B cell (primary cell): ENCODE results near the gene HNRNPH2. TPM values are rescaled to one million over a fixed set of nuclear protein-coding genes. Genes with fewer than 3 reads are reported as not detected.

Experiments
- ATAC-seq: fragments of 200-7000 bp; cut with Tn5 transposase; one replicate; pipeline ENCODE4 v1.10.0; 2021; ENCODE audit warnings: low read depth, mild to moderate bottlenecking, moderate number of reproducible peaks, moderate library complexity
- CTCF ChIA-PET: fragments of 350-600 bp; sonication (Branson Sonifier 250); formaldehyde crosslinking; loops from one replicate; lab custom pipeline; 2021; ENCODE audit warnings: antibody characterized with exemption, inconsistent platforms; lab: Charles Lee
- POLR2A ChIA-PET: fragments of 350-600 bp; sonication (Branson Sonifier 250); formaldehyde crosslinking; loops from one replicate; lab custom pipeline; 2021; ENCODE audit warnings: antibody characterized with exemption; lab: Charles Lee
- DNase-seq: peaks from one replicate; pipeline ENCODE4 v3.0.0; 2013
- H2AFZ ChIP-seq: 2 replicates; pipeline ENCODE4 v1.6.1; 2012; ENCODE audit warnings: mild to moderate bottlenecking, low read depth, low read length; ENCODE audit not compliant: insufficient read depth, poor library complexity, severe bottlenecking
- H3K27ac ChIP-seq, 2 donors: 1 replicate in 1 of 2; 2 replicates in 1 of 2; pipeline ENCODE4 v1.5.1; 2012 to 2013; ENCODE audit warnings: low read length in 2 of 2, mild to moderate bottlenecking in 2 of 2, moderate library complexity in 1 of 2
- H3K27me3 ChIP-seq, 4 experiments: fragments of 200-600 bp in 1 of 4; sonication (generic) in 1 of 4; replicated peaks in 1 of 4; 1 replicate in 2 of 4; 2 replicates in 2 of 4; pipeline versions ENCODE4 v1.6.1 to v1.7.0; 2013 to 2016; ENCODE audit warnings: low read length in 3 of 4, mild to moderate bottlenecking in 2 of 4, mixed read lengths in 1 of 4, moderate library complexity in 1 of 4; ENCODE audit not compliant: insufficient read depth in 4 of 4, control insufficient read depth in 3 of 4; ENCODE audit errors: control extremely low read depth in 1 of 4
- H3K36me3 ChIP-seq, 2 experiments: replicated peaks in 1 of 2; 1 replicate in 1 of 2; 2 replicates in 1 of 2; pipeline versions ENCODE4 v1.6.1 to v1.7.1; 2013; ENCODE audit warnings: low read length in 1 of 2; ENCODE audit not compliant: insufficient read depth in 2 of 2, control insufficient read depth in 1 of 2; ENCODE audit errors: control extremely low read depth in 1 of 2, extremely low read depth in 1 of 2
- H3K4me1 ChIP-seq, 2 donors: fragments of 200-600 bp in 1 of 2; sonication (generic) in 1 of 2; 1 replicate in 1 of 2; 2 replicates in 1 of 2; pipeline versions ENCODE4 v1.5.1 to v1.6.1; 2013 to 2017; ENCODE audit warnings: low read length in 2 of 2; ENCODE audit not compliant: control insufficient read depth in 2 of 2, insufficient read depth in 2 of 2
- H3K4me2 ChIP-seq: replicated peaks from 2 replicates; pipeline ENCODE3; 2012; ENCODE audit warnings: mild to moderate bottlenecking, low read depth, low read length; ENCODE audit not compliant: poor library complexity, severe bottlenecking
- H3K4me3 ChIP-seq, 5 experiments: fragments of 200-600 bp in 1 of 5; sonication (generic) in 1 of 5; 1 replicate in 3 of 5; 2 replicates in 2 of 5; pipeline versions ENCODE4 v1.5.1 to v1.7.0; 2011 to 2016; ENCODE audit warnings: low read length in 4 of 5, mild to moderate bottlenecking in 4 of 5, low read depth in 2 of 5, control low read depth in 1 of 5, moderate library complexity in 1 of 5; ENCODE audit not compliant: insufficient read depth in 1 of 5; ENCODE audit errors: control extremely low read depth in 1 of 5, extremely low read depth in 1 of 5
- H3K79me2 ChIP-seq: fragments of 200-600 bp; sonication (generic); one replicate; pipeline ENCODE4 v1.6.0; 2016; ENCODE audit warnings: low read length; ENCODE audit not compliant: control insufficient read depth, insufficient read depth
- H3K9ac ChIP-seq: fragments of 200-600 bp; sonication (generic); 2 replicates; pipeline ENCODE4 v1.6.1; 2017; ENCODE audit warnings: mild to moderate bottlenecking, low read length, moderate library complexity
- H3K9me3 ChIP-seq, 3 donors: one replicate each; pipeline versions ENCODE4 v1.6.1 to v1.7.1; 2013; ENCODE audit warnings: low read length in 2 of 3; ENCODE audit not compliant: control insufficient read depth in 2 of 3, insufficient read depth in 1 of 3; ENCODE audit errors: control extremely low read depth in 1 of 3
- H4K20me1 ChIP-seq: 2 replicates; pipeline ENCODE4 v1.6.0; 2012; ENCODE audit warnings: mild to moderate bottlenecking, low read length; ENCODE audit not compliant: insufficient read depth, control insufficient read depth, poor library complexity, severe bottlenecking
- H3K27ac Mint-ChIP-seq: one replicate; pipeline ENCODE4 v1.8.0; 2021; ENCODE audit warnings: mixed read lengths
- H3K27me3 Mint-ChIP-seq: one replicate; pipeline ENCODE4 v1.8.0; 2021; ENCODE audit warnings: mixed read lengths
- H3K4me1 Mint-ChIP-seq: one replicate; pipeline ENCODE4 v1.8.0; 2021; ENCODE audit warnings: mixed read lengths
- H3K4me3 Mint-ChIP-seq: one replicate; pipeline ENCODE4 v1.8.0; 2021; ENCODE audit warnings: mixed read lengths
- H3K9me3 Mint-ChIP-seq: one replicate; pipeline ENCODE4 v1.8.0; 2022; ENCODE audit warnings: mixed read lengths; ENCODE audit not compliant: insufficient read depth
- EZH2 ChIP-seq: IDR thresholded peaks from 2 replicates; pipeline ENCODE4 v1.6.1; 2012; ENCODE audit warnings: borderline replicate concordance, low read depth, mild to moderate bottlenecking, moderate library complexity, low read length; ENCODE audit not compliant: insufficient read depth, poor library complexity, severe bottlenecking
- WGBS: methylation state at CpG from one replicate; pipeline ENCODE4 v1.1.5; 2013; ENCODE audit warnings: missing lambda C conversion rate; ENCODE audit not compliant: insufficient coverage; 5-methylcytosine and 5-hydroxymethylcytosine counted together
- intact Hi-C: fragments of 100-400 bp; cut with micrococcal nuclease; formaldehyde crosslinking; loops from one replicate; pipeline ENCODE4 v1.10.0; 2022
- polyA plus RNA-seq: library from polyadenylated mRNA; depleted of rRNA; stranded (reverse); fragments of >200 nt; gene quantifications from 2 replicates; pipeline ENCODE4 v1.2.3, GENCODE V29; 2012
- total RNA-seq, 2 donors: library from RNA; stranded (reverse); fragments of 120-200 nt in 1 of 2; gene quantifications; 1 replicate in 1 of 2; 2 replicates in 1 of 2; pipeline versions ENCODE4 v1.2.3 to v1.2.4, GENCODE V29; 2013 to 2022
- TF ChIP-seq, protein P1 (sequence below): fragments of 200-600 bp; IDR thresholded peaks from one replicate; pipeline ENCODE4 v1.8.0; 2022; ENCODE audit warnings: antibody characterized with exemption, mild to moderate bottlenecking

Gene HNRNPH2
- total and polyA plus RNA-seq, 2 donors (not counting 1 experiment from before 2014, with no cell fraction given), result 9.2 to 57.1 TPM

DNA sequence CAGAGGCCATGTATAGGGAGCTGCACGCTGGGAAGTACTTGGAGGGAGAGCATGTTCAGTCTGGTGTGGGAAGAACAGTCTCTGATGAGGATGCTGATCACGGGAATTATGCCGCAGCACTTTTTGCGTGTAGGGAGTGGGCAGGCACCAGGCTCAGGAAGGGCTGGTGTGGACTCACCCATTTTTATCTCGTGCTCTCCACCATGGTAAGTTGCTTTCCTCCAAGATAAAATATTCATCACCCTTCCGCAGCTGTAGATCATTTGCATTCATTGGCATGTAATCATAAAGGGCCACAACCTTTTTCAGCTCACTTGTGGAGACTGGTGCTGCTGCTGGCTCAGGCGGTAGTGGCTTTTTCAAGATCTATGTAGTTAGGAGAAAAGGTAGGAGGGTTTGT, 47.6 kb upstream of the HNRNPH2 start:
- Histone ChIP-seq H3K79me2 (peaks cover 31% of the 10 kb centered on the region), H3K4me1 (peaks cover 12 to 20% of the 10 kb centered on the region in 2 donors), H3K4me2 (no peak overlapping the region), H3K9me3 (no peaks in the 10 kb centered on the region), H3K9ac (no peak overlapping the region), H2AFZ (no peak overlapping the region), H4K20me1 (peaks cover 7% of the 10 kb centered on the region), H3K27ac (no peak overlapping the region), H3K36me3 (peaks cover 8 to 63% of the 10 kb centered on the region in 2 experiments), H3K4me3 (no peak overlapping the region), H3K27me3 (no peaks in the 10 kb centered on the region)
- DNase-seq (no peak), ATAC-seq (no peak)
- no peak for TF ChIP-seq EZH2
- TF ChIP-seq, protein P1, sequence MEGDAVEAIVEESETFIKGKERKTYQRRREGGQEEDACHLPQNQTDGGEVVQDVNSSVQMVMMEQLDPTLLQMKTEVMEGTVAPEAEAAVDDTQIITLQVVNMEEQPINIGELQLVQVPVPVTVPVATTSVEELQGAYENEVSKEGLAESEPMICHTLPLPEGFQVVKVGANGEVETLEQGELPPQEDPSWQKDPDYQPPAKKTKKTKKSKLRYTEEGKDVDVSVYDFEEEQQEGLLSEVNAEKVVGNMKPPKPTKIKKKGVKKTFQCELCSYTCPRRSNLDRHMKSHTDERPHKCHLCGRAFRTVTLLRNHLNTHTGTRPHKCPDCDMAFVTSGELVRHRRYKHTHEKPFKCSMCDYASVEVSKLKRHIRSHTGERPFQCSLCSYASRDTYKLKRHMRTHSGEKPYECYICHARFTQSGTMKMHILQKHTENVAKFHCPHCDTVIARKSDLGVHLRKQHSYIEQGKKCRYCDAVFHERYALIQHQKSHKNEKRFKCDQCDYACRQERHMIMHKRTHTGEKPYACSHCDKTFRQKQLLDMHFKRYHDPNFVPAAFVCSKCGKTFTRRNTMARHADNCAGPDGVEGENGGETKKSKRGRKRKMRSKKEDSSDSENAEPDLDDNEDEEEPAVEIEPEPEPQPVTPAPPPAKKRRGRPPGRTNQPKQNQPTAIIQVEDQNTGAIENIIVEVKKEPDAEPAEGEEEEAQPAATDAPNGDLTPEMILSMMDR, result no peak
- CTCF ChIA-PET, result no interaction called here
- Mint-ChIP-seq H3K27ac (no peak overlapping the region), H3K4me3 (no peak overlapping the region), H3K9me3 (no peaks in the 10 kb centered on the region), H3K4me1 (peaks cover 23% of the 10 kb centered on the region), H3K27me3 (no peaks in the 10 kb centered on the region)
- WGBS, result 83% methylated on average over 2 of the region's 7 CpGs
- intact Hi-C loops, result no loop called here
- POLR2A ChIA-PET, result no interaction called here

DNA sequence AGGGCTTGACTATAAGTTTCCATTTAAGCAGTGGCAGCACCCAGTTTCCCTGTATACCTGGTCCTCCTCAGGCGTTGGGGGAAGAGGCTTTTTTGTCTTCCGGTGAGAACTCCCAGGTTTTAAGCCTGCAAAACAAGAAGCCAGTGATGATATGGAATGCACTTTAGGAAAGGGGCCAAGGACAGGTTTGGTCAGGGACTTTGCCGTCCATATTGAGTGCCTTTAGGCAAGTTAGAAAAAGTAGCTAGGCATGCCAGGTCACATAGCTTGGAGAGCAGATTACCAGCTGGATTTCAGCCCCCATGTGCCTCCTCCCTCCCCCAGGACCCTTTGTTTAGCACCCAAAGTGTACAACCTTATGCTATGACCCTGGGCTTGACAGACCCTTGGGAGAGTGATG, 45.9 kb upstream of the HNRNPH2 start:
- ChIA-PET CTCF (no interaction called here), POLR2A (no interaction called here)
- peaks cover 7% of the 10 kb centered on the region for H4K20me1 ChIP-seq
- peaks cover 48% of the 10 kb centered on the region for H3K79me2 ChIP-seq
- no peak overlapping the region for H3K4me3 ChIP-seq
- ATAC-seq, result no peak
- TF ChIP-seq, protein P1, result no peak
- no peak for TF ChIP-seq EZH2
- H3K27me3 Mint-ChIP-seq, result no peaks in the 10 kb centered on the region
- peaks cover 22% of the 10 kb centered on the region for H3K4me1 Mint-ChIP-seq
- no peaks in the 10 kb centered on the region for H3K9me3 Mint-ChIP-seq
- H3K9ac ChIP-seq, result no peak overlapping the region
- no peak overlapping the region for H3K27ac Mint-ChIP-seq
- intact Hi-C loops, result no loop called here
- H3K27me3 ChIP-seq, result no peaks in the 10 kb centered on the region
- H3K4me3 Mint-ChIP-seq, result no peak overlapping the region
- H2AFZ ChIP-seq, result no peak overlapping the region
- WGBS, result no CpG with 5 or more reads among the region's 3 CpGs
- no peaks in the 10 kb centered on the region for H3K9me3 ChIP-seq
- H3K4me2 ChIP-seq, result no peak overlapping the region
- peak overlapping the region in 1 of 2 donors; percentile 40 for H3K27ac ChIP-seq
- H3K36me3 ChIP-seq, result peaks cover 5 to 64% of the 10 kb centered on the region in 2 experiments
- H3K4me1 ChIP-seq, result peaks cover 12 to 20% of the 10 kb centered on the region in 2 donors
- DNase-seq, result no peak
